BLaER1 (cell line): ENCODE data around the gene NSD1.
"Not testable (repeated sequence)": the region's sequence is repeated elsewhere in the genome, so short reads cannot be mapped to it uniquely, and the experiment has no call there.

Source experiments
- H3K27ac ChIP-seq: shearing (Covaris generic); formaldehyde crosslinking; 2 replicates; pipeline ENCODE4 v1.8.1; 2022
- H3K27me3 ChIP-seq: shearing (Covaris generic); formaldehyde crosslinking; 2 replicates; pipeline ENCODE4 v1.8.1; 2022
- H3K36me3 ChIP-seq: shearing (Covaris generic); formaldehyde crosslinking; 2 replicates; pipeline ENCODE4 v1.8.1; 2022
- H3K4me1 ChIP-seq: shearing (Covaris generic); formaldehyde crosslinking; 2 replicates; pipeline ENCODE4 v1.8.1; 2022
- H3K4me2 ChIP-seq: shearing (Covaris generic); formaldehyde crosslinking; 2 replicates; pipeline ENCODE4 v1.8.1; 2022
- H3K4me3 ChIP-seq: shearing (Covaris generic); formaldehyde crosslinking; 2 replicates; pipeline ENCODE4 v1.8.1; 2022
- H3K9ac ChIP-seq: shearing (Covaris generic); formaldehyde crosslinking; 2 replicates; pipeline ENCODE4 v1.8.1; 2022
- H3K9me3 ChIP-seq: shearing (Covaris generic); formaldehyde crosslinking; 2 replicates; pipeline ENCODE4 v1.8.1; 2022
- H4K20me1 ChIP-seq: shearing (Covaris generic); formaldehyde crosslinking; 2 replicates; pipeline ENCODE4 v1.8.1; 2022
- Cebpa-rat ChIP-seq: shearing (Covaris generic); IDR thresholded peaks from 2 replicates; pipeline ENCODE4 v1.8.1; 2022

The NSD1 gene

DNA sequence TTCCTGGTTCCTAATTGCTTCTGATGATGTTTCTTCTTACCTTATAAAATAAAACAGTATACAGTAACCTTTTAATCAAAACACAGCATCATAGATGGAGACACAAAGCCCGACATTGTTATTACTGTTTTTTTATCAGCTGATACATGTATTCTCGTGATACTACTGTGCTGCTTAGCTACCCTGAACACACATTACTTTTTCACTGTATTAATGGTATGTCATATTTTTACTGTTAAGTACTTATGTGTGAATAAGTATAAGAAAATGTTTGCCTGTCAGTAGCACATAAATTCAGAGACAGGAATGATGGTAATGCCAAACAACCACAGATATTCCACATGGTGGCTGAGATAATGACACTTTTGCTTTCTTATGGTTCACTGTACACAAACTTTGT, 101.3 kb downstream of the NSD1 start:
- Histone ChIP-seq H3K4me3 (no peak overlapping the region), H3K4me1 (peaks cover 5% of the 10 kb centered on the region; the same call in 1 of the 2 replicates), H4K20me1 (peaks cover 76% of the 10 kb centered on the region), H3K27ac (no peak overlapping the region), H3K36me3 (peaks cover 69% of the 10 kb centered on the region), H3K9me3 (no peaks in the 10 kb centered on the region), H3K27me3 (no peaks in the 10 kb centered on the region), H3K9ac (no peak overlapping the region), H3K4me2 (no peak overlapping the region)
- no peak for TF ChIP-seq Cebpa-rat

DNA sequence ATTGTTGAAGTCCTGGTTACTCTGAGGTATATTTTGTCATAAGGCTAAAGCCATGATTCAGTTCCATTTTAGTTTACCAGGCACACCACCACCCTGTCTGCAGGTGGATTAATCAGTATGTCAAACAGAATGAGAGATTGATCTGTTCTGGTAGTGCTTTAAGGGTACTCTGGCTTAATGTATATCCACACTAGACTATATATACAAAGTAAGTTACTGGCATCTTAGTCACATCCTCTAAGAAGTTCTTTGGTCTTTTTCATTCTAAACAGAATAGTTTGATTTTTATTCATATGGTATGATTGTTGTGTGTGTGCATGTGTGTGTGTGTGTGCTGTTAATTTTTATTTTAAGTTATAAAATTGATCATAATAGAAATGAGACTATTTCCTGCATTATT, 108.2 kb downstream of the NSD1 start:
- H3K4me3 ChIP-seq = no peak overlapping the region
- TF ChIP-seq Cebpa-rat = no peak
- no peak overlapping the region for H3K9ac ChIP-seq
- peaks cover 12% of the 10 kb centered on the region; the same call in 1 of the 2 replicates for H4K20me1 ChIP-seq
- H3K4me2 ChIP-seq = no peak overlapping the region
- H3K9me3 ChIP-seq = no peaks in the 10 kb centered on the region
- H3K4me1 ChIP-seq = no peaks in the 10 kb centered on the region
- peaks cover 98% of the 10 kb centered on the region for H3K36me3 ChIP-seq
- no peak overlapping the region for H3K27ac ChIP-seq
- H3K27me3 ChIP-seq = no peaks in the 10 kb centered on the region

DNA sequence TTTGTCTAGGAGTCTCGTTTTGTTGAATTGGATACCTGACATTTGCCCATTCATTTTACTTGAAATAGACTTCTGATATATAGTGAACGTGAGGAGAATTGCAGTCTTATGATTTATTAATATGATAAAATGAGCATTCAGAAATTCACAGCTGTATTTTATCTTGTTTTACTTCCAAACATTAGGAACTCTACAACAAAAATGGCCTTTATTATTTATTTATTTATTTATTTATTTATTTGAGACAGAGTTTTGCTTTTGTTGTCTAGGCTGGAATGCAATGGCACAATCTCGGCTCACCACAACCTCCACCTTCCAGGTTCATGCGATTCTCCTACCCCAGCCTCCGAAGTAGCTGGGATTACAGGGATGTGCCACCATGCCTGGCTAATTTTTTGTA, 108.7 kb downstream of the NSD1 start:
- no peak overlapping the region for H3K4me2 ChIP-seq
- no peaks in the 10 kb centered on the region for H3K9me3 ChIP-seq
- H4K20me1 ChIP-seq = peaks cover 8% of the 10 kb centered on the region; the same call in 1 of the 2 replicates
- no peak for TF ChIP-seq Cebpa-rat
- no peak overlapping the region for H3K4me3 ChIP-seq
- peaks cover 98% of the 10 kb centered on the region for H3K36me3 ChIP-seq
- H3K27ac ChIP-seq = no peak overlapping the region
- H3K9ac ChIP-seq = no peak overlapping the region
- H3K27me3 ChIP-seq = no peaks in the 10 kb centered on the region
- H3K4me1 ChIP-seq = no peaks in the 10 kb centered on the region

DNA sequence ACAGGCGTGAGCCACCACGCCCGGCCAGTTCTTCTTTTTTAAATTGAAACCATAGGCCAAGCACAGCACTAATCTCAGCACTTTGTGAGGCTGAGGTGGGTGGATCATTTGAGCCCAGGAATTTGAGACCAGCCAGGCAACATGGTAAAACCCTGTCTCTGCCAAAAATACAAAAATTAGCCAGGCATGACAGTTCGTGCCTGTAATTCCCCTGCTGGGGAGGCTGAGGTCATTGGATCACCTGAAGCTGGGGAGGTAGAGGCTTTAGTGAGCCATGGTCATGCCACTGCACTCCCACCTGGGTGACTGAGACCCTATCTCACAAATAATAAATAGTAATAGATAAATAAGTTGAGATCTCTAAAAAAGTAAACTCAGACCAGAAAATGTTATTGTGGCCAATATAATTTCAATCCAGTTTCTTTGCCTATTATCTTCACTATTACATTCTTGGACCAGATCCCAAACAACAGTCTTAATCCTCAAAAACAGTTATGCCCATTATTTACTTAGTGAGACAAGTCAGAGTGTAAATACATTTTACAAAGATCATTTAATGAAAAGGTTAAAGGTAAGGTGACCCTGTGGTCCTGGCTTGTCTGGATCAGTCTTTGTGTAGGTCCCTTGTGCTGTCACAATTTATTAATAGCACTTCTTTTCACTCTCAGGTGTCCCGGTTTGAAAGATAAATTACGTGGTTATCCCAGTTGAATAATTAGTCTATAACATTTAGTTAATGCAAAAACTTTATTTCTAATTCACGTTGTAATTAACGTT, 116.4 kb downstream of the NSD1 start:
- Histone ChIP-seq H3K4me1 (no peaks in the 10 kb centered on the region), H3K9me3 (no peaks in the 10 kb centered on the region), H4K20me1 (peaks cover 7% of the 10 kb centered on the region; the same call in 1 of the 2 replicates), H3K27me3 (no peaks in the 10 kb centered on the region), H3K9ac (no peak overlapping the region), H3K27ac (no peak overlapping the region), H3K4me2 (no peak overlapping the region), H3K4me3 (no peak overlapping the region), H3K36me3 (peaks cover 95% of the 10 kb centered on the region)
- no peak for TF ChIP-seq Cebpa-rat

DNA sequence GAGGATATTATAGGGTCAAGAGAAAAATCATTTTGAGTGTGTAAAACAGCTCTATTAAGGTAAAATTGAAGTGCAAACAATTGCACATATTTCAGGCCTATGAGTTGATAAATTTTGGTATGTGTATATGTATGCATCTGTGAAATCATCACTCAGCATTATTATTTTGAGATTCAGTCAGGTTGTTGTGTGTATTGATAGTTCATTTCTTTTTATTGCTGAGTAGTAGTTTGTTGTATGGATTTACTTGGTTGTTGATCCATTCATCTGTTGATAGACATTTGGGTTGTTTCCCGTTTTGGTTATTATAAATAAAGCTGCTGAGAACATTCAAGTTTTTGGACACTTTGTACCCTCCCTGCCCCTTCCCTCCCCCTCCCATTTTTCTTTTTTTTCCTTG, 119.7 kb downstream of the NSD1 start:
- no peaks in the 10 kb centered on the region for H3K27me3 ChIP-seq
- H3K4me1 ChIP-seq = no peaks in the 10 kb centered on the region
- H3K4me2 ChIP-seq = no peak overlapping the region
- no peak overlapping the region for H3K4me3 ChIP-seq
- peaks cover 18% of the 10 kb centered on the region; the same call in 1 of the 2 replicates for H4K20me1 ChIP-seq
- no peak overlapping the region for H3K27ac ChIP-seq
- TF ChIP-seq Cebpa-rat = no peak
- H3K9ac ChIP-seq = no peak overlapping the region
- no peaks in the 10 kb centered on the region for H3K9me3 ChIP-seq
- H3K36me3 ChIP-seq = peaks cover 95% of the 10 kb centered on the region

DNA sequence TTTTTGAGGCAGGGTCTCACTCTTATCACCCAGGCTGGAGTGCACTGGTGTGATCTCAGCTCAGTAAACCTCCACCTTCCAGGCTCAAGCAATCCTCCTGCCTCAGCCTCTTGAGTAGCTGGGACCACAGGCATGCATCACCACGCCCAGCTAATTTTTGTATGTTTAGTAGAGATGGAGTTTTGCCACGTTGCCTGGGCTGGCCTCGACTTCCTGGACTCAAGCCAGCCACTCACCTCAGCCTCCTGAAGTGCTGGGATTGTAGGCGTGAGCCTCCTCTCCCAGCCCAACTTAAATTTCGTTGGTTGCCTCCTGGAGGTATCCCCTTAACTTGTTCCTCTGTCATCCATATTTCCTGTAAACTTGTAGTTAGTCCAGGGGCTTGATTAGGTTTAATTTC, 122.7 kb downstream of the NSD1 start:
- H3K27ac ChIP-seq = no peak overlapping the region
- no peak for TF ChIP-seq Cebpa-rat
- peaks cover 97% of the 10 kb centered on the region for H3K36me3 ChIP-seq
- H3K9ac ChIP-seq = no peak overlapping the region
- no peaks in the 10 kb centered on the region for H3K27me3 ChIP-seq
- H3K4me1 ChIP-seq = no peaks in the 10 kb centered on the region
- no peak overlapping the region for H3K4me2 ChIP-seq
- H3K4me3 ChIP-seq = no peak overlapping the region
- H3K9me3 ChIP-seq = no peaks in the 10 kb centered on the region
- peaks cover 18% of the 10 kb centered on the region; the same call in 1 of the 2 replicates for H4K20me1 ChIP-seq

DNA sequence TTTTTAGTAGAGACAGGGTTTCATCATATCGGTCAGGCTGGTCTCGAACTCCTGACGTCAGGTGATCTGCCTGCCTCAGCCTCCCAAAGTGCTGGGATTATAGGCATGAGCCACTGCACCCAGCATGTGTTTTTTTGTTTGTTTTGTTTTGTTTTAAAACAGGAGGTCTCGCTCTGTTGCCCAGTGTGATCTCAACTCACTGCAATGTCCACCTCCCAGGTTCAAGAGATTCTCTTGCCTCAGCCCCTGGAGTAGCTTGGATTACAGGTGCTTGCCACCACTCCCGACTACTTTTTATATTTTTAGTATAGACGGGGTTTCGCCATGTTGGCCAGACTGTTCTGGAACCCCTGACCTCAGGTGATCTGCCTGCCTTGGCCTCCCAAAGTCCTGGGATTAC, 125.1 kb downstream of the NSD1 start:
- not testable (repeated sequence) for H3K27ac ChIP-seq, H3K9me3 ChIP-seq, H3K4me2 ChIP-seq, H3K9ac ChIP-seq, H3K27me3 ChIP-seq, H3K4me1 ChIP-seq, H3K4me3 ChIP-seq
- Histone ChIP-seq H4K20me1 (peaks cover 14% of the 10 kb centered on the region; the same call in 1 of the 2 replicates), H3K36me3 (peaks cover 96% of the 10 kb centered on the region)

DNA sequence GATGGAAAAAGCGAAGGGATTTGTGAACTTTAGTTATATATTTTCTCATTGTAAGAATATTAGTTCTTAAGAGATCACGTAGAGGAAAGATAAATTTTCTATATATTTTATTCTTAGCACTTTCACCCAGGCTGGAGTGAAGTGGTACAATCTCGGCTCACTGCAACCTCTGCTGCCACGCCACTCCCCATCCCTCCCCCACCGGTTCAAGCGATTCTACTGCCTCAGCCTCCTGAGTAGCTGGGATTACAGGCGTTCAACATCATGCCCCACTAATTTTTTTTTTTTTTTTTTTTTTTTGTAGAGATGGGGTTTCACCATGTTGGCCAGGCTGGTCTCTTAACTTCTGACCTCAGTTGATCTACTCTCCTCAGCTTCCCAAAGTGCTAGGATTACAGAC, 127.4 kb downstream of the NSD1 start:
- Histone ChIP-seq H3K9me3 (no peaks in the 10 kb centered on the region), H3K4me1 (no peaks in the 10 kb centered on the region), H3K27ac (no peak overlapping the region), H3K27me3 (no peaks in the 10 kb centered on the region), H4K20me1 (0 out of 2 replicates have a peak, but pooled peaks cover 5% of the 10 kb centered on the region), H3K4me3 (no peak overlapping the region), H3K4me2 (no peak overlapping the region), H3K36me3 (peaks cover 96% of the 10 kb centered on the region), H3K9ac (no peak overlapping the region)
- no peak for TF ChIP-seq Cebpa-rat

DNA sequence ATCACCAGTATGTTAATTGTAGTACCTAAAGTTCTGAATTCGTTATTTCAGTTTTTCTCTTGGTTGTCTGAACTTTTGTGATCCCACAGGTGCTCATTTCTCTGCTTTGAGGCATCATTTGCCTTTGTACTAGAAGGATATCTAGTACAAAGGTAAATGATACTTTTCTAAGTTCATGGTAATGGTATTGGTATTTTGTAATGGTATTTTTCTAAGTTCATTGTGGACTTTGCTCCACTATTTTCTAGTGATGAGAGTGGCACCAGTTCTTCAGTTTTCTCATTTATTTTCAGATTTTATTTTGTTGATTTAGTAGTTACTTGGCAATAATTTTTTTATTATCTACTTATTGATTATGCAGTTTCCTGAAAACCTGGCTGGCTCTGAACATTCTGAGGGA, 127.9 kb downstream of the NSD1 start:
- Histone ChIP-seq H3K4me3 (no peak overlapping the region), H3K9ac (no peak overlapping the region), H3K27me3 (no peaks in the 10 kb centered on the region), H3K27ac (no peak overlapping the region), H3K36me3 (peaks cover 96% of the 10 kb centered on the region), H3K4me1 (no peaks in the 10 kb centered on the region), H3K9me3 (no peaks in the 10 kb centered on the region), H4K20me1 (0 out of 2 replicates have a peak, but pooled peaks cover under 1% of the 10 kb centered on the region), H3K4me2 (no peak overlapping the region)
- TF ChIP-seq Cebpa-rat = no peak

DNA sequence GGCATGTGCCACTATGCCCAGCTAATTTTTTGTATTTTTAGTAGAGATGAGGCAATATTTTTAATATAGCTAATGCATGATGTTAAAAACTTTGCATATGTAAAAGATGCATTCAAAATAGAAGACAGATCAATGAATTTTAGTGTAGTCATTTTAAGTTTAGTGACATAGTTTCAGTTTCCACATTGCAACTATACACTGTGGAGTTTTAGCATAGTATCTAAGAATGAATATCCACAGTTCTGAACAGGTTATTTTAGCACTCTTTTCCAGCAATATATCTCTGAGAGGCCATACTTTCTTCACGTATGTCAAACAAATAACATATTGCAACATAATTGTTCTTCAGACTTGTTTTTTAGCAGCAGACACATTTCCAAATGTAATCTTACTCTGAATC, 130.6 kb downstream of the NSD1 start:
- peaks cover 96% of the 10 kb centered on the region for H3K36me3 ChIP-seq

More for the DNA sequence above, 130.6 kb downstream of the NSD1 start:
- Histone ChIP-seq H3K27ac (no peak overlapping the region), H3K9me3 (no peaks in the 10 kb centered on the region), H3K4me2 (no peak overlapping the region), H3K27me3 (no peaks in the 10 kb centered on the region), H3K4me3 (no peak overlapping the region), H4K20me1 (no peaks in the 10 kb centered on the region), H3K9ac (no peak overlapping the region), H3K4me1 (no peaks in the 10 kb centered on the region)
- no peak for TF ChIP-seq Cebpa-rat
